Fibroblast of mammary gland (primary cell): ENCODE data around the gene LDAH.
A peak's percentile ranks its signal among the peaks of the same experiment; 100 is the strongest.

ENCODE experiments used
- DNase-seq: peaks from one replicate; pipeline ENCODE4 v3.0.0-alpha.2; 2010; ENCODE audit warnings: low read depth
- H3K4me3 ChIP-seq: 2 replicates; pipeline ENCODE4 v1.5.1; 2011; ENCODE audit warnings: low read depth, mild to moderate bottlenecking, low read length, moderate library complexity; ENCODE audit not compliant: control insufficient read depth
- TF ChIP-seq, protein P1 (sequence below): conservative IDR thresholded peaks from 2 replicates; pipeline ENCODE4 v1.5.1; 2011; ENCODE audit warnings: low read depth, low read length, inconsistent platforms; ENCODE audit not compliant: control insufficient read depth, insufficient read depth

The LDAH gene

DNA sequence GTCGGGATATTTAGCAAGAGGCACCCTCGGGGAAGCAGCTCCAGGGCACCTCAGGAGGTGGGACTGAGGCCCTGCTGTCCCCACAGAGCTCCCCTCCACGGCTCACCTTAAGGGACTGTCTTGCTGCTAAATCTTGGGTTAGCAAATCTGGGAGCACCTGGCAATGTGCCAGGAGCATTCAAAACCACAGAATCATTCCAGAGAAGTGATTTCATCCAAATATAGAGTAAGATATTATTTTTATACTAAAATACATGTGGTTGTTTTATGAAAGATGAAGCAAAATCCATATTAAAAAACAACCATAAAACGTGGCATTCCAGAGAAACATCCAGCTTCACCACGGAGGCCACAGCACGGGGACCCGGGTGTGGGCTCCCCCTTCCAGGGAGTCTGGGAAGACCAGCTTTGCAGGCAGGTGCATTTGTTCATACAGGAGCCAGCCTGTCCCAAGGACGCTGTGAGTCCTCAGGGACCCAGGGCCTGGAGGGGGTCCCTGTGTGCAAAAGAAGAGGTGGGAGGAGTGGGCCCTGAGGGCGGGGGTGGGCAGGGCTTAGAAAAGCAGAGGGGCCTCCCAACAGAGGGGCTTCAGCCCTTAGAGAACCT is 188.3 kb downstream of the LDAH start:
- H3K4me3 ChIP-seq, result no peak overlapping the region
- TF ChIP-seq, protein P1, sequence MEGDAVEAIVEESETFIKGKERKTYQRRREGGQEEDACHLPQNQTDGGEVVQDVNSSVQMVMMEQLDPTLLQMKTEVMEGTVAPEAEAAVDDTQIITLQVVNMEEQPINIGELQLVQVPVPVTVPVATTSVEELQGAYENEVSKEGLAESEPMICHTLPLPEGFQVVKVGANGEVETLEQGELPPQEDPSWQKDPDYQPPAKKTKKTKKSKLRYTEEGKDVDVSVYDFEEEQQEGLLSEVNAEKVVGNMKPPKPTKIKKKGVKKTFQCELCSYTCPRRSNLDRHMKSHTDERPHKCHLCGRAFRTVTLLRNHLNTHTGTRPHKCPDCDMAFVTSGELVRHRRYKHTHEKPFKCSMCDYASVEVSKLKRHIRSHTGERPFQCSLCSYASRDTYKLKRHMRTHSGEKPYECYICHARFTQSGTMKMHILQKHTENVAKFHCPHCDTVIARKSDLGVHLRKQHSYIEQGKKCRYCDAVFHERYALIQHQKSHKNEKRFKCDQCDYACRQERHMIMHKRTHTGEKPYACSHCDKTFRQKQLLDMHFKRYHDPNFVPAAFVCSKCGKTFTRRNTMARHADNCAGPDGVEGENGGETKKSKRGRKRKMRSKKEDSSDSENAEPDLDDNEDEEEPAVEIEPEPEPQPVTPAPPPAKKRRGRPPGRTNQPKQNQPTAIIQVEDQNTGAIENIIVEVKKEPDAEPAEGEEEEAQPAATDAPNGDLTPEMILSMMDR, result no peak
- DNase-seq, result peak; percentile 68
